ENCODE data around the gene CNOT10.

The CNOT10 gene

DNA sequence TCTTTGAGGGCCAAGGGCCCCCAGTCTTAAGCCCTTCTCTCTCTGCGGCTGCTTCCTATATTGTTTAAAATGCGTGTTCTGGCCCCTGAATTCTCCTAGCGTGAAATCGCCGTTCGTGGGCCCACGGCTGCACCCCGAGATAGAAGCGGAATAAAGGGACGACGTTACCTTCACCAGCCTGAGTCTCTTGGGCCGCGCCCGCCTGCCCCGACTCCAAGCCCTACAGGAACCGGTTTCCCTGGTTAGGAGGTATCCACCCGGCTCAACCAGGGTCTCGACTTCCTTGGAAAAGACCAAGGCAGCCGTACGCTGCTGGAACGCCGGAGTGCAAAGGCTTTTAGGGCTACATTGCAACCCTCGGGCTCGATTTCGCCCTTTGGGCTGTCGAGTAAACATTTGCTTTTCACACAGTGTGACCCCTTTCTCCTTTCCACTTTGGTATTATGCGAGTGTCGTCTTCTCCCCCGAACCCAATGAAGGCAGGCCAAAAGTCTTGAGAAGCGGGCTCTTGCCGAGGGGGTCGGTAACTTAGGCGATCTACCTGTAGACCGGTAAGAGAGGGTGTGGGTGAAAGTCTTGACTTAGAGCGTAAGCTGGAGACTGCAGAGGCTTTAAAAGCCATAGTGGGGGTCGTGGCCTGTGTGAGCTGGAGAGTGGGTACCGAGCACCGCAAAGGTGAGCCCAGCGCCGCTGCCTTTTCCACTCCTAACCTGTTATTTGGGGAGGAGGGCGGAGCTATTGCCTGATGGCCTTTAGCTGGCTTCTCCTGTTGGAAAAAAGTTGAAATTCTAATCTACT, 134.8 kb downstream of the CNOT10 start:
- no peak for DNase-seq

DNA sequence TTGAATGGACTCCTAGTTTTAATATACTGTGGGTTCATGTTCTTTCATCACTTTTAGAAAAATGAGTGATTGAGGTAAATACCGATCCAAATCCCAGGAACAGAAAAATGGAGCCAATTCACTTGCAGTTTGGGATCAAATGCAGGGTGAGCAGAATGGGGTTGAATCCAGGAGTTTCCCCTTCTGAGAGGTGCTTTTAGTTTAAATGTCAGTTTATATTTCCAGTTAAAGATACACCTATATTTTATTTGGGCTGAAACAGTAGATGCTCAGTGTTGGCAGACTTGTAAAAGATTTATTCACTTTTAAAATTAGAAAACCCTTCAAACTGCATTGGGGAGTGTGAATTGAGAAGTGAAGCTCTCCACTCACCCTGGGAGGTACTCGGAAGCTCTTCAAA, 135.4 kb downstream of the CNOT10 start:
- no peak for DNase-seq

DNA sequence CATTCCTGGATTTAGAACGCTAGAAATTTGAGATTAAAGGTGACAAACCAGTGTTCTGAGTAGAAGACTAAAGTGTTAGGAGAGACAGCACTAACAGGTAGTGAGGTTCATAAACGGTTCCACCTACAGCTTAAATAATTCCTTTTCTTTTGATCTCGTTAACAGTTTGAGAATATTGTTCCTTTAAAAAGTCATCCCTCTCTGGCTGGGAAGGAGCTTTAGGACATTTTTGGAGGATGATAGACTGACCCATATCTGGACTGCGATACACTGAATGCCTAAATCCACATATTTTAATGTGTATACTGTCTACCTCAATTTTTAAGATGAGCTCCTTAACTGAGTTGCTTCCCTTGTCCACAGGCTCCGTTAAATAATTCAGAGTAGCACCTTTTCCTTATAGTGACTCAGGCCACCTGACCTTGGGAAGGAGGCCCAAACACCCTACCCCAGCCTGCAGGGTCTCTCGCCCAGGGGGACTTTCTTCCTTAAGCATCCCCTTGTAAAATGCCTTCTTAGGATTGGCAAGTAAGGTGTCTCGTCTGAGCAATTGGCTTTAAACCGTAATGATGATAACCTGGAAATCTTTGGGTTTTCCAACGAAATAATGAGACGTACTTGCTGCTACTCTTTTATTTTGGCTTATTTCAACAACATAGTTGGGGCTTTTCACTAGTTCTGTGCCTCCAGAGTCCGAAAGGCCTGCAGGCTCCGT, 136.1 kb downstream of the CNOT10 start:
- DNase-seq: no peak

DNA sequence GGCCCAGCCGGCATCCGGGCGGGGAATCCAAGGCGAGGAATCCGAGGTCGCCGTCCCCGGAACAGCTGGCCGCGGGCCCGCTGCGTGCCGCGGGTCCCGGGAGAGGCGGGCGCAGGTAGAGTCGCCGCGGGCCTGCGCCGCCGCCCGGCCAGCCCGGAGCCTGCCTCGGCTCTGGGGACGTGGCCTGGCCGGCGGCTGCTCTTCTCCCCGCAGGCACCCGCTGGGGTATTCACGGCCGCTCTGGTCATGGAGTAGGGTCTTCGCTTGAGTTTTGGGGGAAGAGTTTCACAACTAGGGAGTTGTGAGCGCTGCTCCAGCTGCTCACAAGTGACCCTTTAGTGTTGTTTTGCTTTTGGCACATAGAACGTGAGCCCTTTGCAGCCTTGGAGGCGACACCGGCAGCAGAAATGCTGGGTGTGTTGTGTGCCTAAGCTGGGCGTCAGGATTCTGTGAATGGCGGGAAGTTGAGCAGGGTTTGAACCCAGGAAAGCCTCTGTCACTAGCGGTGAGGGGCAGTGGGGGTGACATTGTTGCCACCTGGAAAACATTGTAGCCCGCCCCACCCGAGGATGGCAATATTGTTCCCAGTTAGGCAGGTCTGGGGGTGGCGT, 136.8 kb downstream of the CNOT10 start:
- DNase-seq: no peak

DNA sequence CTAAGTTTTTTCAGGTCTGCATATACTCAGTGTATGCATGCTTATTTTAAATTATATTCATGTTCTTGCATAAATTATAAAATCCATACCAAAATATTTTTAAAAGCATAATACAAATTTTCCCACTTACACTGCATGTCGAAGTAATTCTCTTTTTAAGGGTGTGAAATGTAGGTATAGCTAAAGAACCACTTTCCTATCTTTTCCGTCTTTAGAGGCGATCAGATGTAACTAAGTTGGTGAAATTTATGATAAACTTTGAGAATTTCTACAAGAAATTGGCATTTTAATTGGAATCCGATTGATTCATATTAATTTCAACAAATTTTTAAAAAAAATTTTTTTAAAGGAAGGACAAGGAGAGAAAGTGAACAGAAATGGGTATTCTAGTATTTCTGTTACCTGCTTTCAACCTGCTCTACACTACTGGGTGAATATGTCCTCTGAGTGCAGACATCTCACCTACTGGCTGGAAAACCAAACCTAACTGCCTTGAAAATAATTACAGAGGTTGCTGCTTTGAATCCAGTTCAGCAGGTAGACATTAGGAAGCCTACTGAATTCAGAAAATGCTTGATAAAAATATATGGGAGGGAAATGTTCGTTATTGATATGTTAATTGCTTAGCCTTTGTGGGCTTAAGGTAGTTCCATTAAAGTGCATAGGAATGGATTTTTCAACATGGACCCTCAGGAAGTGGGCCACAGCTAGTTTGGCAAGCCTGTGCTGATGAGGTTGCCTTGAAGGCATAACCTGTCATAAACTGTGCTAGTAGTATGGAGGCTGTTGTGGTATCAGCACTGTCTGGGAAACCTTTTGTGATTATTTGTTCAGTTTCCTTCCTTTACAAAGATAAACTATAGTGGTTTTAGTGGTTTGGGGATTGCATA, 137.9 kb downstream of the CNOT10 start:
- DNase-seq: no peak
